ENCODE data around the gene EFHD2. TPM values are rescaled to one million over a fixed set of nuclear protein-coding genes. Genes with fewer than 3 reads are reported as not detected.

The EFHD2 gene
- polyA plus RNA-seq, 1 experiment = 30.4 TPM

DNA sequence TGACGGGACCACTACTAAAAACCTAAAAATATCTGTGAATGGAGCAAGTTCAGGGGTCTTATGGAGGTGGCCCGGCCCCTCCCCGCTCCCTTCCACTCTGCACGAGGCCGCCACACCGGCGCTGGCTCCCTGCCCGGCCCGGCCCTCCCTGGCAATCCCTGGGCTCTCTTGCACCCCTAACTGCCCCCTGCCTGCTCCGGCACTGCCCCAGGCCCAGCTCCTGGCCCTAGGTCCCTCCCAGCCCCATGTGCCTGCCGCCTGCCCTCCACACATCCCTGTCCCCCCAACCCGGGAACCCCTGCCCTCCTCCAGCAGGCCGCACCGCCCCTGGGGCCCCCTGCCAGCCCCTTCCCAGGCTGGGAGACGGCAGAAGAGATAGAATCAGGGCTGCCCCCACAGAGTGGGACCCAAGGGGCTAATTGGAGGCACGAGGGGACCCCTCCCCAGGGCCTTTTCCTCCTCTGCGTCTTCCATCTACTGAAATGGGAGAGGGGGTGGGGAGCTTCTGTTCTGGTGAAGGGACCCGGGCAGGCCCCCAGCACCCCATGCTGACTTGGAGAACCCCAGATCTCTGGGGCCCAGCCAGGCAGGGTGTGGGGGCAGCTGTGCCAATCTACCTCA lies 19.2 kb downstream of the EFHD2 start:
- Histone ChIP-seq H3K4me3 (ENCODE audit: low read depth, low read length) (no peak overlapping the region), H3K27me3 (ENCODE audit: control insufficient read depth, insufficient read depth, low read length) (no peaks in the 10 kb centered on the region), H3K27ac (ENCODE audit: low read depth, low read length) (no peak overlapping the region), H3K9me3 (ENCODE audit: control insufficient read depth, insufficient read depth, low read length) (no peaks in the 10 kb centered on the region; the same call in 1 of the 2 replicates)
- TF ChIP-seq, protein P1, sequence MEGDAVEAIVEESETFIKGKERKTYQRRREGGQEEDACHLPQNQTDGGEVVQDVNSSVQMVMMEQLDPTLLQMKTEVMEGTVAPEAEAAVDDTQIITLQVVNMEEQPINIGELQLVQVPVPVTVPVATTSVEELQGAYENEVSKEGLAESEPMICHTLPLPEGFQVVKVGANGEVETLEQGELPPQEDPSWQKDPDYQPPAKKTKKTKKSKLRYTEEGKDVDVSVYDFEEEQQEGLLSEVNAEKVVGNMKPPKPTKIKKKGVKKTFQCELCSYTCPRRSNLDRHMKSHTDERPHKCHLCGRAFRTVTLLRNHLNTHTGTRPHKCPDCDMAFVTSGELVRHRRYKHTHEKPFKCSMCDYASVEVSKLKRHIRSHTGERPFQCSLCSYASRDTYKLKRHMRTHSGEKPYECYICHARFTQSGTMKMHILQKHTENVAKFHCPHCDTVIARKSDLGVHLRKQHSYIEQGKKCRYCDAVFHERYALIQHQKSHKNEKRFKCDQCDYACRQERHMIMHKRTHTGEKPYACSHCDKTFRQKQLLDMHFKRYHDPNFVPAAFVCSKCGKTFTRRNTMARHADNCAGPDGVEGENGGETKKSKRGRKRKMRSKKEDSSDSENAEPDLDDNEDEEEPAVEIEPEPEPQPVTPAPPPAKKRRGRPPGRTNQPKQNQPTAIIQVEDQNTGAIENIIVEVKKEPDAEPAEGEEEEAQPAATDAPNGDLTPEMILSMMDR (IDR thresholded peaks at IDR 0.05; ENCODE audit: low read depth, low read length) = no peak
- no peak for DNase-seq (ENCODE audit: low read depth, low spot score)
- ChIA-PET CTCF (interaction anchor here (8.6 kb wide), 1 partner anchor 105 kb away, joined by 173 read pairs; no protein-coding TSS in a partner anchor), POLR2A (no interaction called here)

DNA sequence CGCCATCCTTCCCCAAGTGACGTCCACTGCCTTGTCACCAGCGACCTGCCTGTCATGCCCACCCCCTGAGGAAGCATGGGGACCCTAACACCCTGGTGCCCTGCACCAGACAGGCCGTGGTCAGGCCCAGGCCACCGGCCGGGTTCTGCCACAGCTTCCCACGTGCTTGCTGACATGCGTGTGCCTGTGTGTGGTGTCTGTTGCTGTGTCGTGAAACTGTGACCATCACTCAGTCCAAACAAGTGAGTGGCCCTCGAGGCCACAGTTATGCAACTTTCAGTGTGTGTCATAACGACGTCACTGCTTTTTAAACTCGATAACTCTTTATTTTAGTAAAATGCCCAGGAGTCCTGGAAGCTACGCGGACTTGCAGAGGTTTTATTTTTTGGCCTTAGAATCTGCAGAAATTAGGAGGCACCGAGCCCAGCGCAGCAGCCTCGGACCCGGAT lies 20.0 kb downstream of the EFHD2 start:
- CTCF ChIA-PET = interaction anchor here (1.6 to 8.6 kb wide), 5 partner anchors 10 to 110 kb away, joined by 4 to 173 read pairs (median 27); no protein-coding TSS in a partner anchor
- DNase-seq (ENCODE audit: low read depth, low spot score) = no peak

DNA sequence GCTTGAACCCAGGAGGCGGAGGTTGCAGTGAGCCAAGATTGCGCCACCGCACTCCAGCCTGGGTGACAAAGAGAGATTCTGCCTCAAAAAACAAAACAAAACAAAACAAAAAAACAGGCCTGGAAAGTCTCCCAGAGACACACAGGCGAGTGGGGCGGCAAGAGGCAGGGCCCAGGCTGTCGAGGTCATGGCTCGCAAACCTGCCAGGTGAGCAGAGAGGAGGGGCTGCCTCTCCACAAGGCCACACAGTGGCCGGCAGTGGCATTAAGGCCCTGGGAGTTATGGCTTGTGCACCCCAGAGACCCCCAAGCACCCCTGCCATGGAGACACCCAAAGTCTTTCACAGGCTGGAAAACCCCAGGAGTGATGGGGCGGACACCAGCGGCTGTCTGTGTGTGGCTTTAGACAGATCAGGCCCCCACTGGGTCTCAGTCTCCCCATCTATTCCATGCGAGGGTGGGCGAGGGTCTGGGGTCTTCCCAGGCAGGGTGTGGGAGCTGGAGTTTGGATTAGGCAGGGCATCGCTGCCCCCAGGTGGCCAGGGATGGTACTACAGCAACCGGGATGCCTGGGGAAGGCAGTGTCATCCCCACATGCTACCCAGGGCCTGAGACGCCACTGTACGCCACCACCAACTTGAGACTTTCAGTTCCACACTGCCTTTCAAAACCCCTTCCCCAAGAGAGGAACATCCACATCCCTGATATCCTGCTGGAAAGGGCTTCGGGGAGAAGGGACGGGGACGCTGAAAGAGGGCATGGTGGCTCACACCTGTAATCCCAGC lies 21.3 kb downstream of the EFHD2 start:
- H3K27ac ChIP-seq (ENCODE audit: low read depth, low read length) = peak overlapping the region; percentile 21
- no peaks in the 10 kb centered on the region for H3K27me3 ChIP-seq (ENCODE audit: control insufficient read depth, insufficient read depth, low read length)
- H3K9me3 ChIP-seq (ENCODE audit: control insufficient read depth, insufficient read depth, low read length) = no peaks in the 10 kb centered on the region; the same call in 1 of the 2 replicates
- ChIA-PET POLR2A (interaction anchor here (1.8 kb wide), 1 partner anchor 107 kb away, joined by 6 read pairs; no protein-coding TSS in a partner anchor), CTCF (interaction anchor here (0.6 to 8.6 kb wide), 18 partner anchors 10 to 303 kb away, joined by 3 to 173 read pairs (median 7); no protein-coding TSS in a partner anchor)
- no peak for DNase-seq (ENCODE audit: low read depth, low spot score)
- TF ChIP-seq, protein P1 (IDR thresholded peaks at IDR 0.05; ENCODE audit: low read depth, low read length) = peak; percentile 94
- H3K4me3 ChIP-seq (ENCODE audit: low read depth, low read length) = no peak overlapping the region

More for the DNA sequence above, 20.0 kb downstream of the EFHD2 start:
- H3K4me3 ChIP-seq (ENCODE audit: low read depth, low read length) = no peak overlapping the region
- TF ChIP-seq, protein P1 (IDR thresholded peaks at IDR 0.05; ENCODE audit: low read depth, low read length) = no peak
- no peaks in the 10 kb centered on the region for H3K27me3 ChIP-seq (ENCODE audit: control insufficient read depth, insufficient read depth, low read length)
- no peak overlapping the region for H3K27ac ChIP-seq (ENCODE audit: low read depth, low read length)
- H3K9me3 ChIP-seq (ENCODE audit: control insufficient read depth, insufficient read depth, low read length) = no peaks in the 10 kb centered on the region; the same call in 1 of the 2 replicates
- POLR2A ChIA-PET = interaction anchor here (0.6 kb wide), 1 partner anchor 8 kb away, joined by 5 read pairs; no protein-coding TSS in a partner anchor

DNA sequence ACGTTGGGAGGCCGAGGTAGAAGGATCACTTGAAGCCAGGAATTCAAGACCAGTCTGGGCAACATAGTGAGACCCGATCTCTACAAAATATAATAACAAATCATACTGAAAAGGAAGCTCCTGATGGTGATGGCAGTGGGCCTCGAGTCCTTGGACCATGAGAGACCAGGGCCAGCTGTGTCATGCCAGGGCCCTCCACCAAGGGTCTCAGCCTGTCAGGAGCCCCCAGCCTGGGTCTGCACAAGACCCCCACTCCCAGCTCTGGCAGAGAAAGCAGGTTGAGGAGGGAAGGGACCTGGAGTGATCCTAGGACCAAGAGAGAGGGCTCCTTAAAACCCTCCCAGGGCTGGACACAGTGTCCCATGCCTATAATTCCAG lies 21.9 kb downstream of the EFHD2 start:
- H3K9me3 ChIP-seq (ENCODE audit: control insufficient read depth, insufficient read depth, low read length) = no peaks in the 10 kb centered on the region; the same call in 1 of the 2 replicates
- TF ChIP-seq, protein P1 (IDR thresholded peaks at IDR 0.05; ENCODE audit: low read depth, low read length) = no peak
- no peak overlapping the region for H3K4me3 ChIP-seq (ENCODE audit: low read depth, low read length)
- ChIA-PET CTCF (interaction anchor here (0.6 to 8.6 kb wide), 22 partner anchors 9 to 304 kb away, joined by 3 to 173 read pairs (median 4); no protein-coding TSS in a partner anchor), POLR2A (interaction anchor here (1.8 kb wide), 1 partner anchor 108 kb away, joined by 6 read pairs; no protein-coding TSS in a partner anchor)
- H3K27ac ChIP-seq (ENCODE audit: low read depth, low read length) = peak overlapping the region; percentile 21
- DNase-seq (ENCODE audit: low read depth, low spot score) = no peak
- H3K27me3 ChIP-seq (ENCODE audit: control insufficient read depth, insufficient read depth, low read length) = no peaks in the 10 kb centered on the region
